Body of pancreas (tissue), 4 donors: Measurements from ENCODE around the gene DMRTB1.

Experiments used
- POLR2A ChIP-seq, 3 donors: fragments of 450-650 bp; IDR thresholded peaks; one replicate each; pipeline ENCODE4 v1.6.1; 2016; ENCODE audit warnings: antibody characterized with exemption in 3 of 3, mild to moderate bottlenecking in 2 of 3
- TF ChIP-seq, protein P1 (sequence below), 7 experiments: fragments of 450-650 bp in 4 of 7; fragments of 200-600 bp in 3 of 7; sonication (generic) in 3 of 7; IDR thresholded peaks; one replicate each; pipeline ENCODE4 v1.5.1; 2016 to 2019; ENCODE audit warnings: antibody characterized with exemption in 7 of 7

DNA sequence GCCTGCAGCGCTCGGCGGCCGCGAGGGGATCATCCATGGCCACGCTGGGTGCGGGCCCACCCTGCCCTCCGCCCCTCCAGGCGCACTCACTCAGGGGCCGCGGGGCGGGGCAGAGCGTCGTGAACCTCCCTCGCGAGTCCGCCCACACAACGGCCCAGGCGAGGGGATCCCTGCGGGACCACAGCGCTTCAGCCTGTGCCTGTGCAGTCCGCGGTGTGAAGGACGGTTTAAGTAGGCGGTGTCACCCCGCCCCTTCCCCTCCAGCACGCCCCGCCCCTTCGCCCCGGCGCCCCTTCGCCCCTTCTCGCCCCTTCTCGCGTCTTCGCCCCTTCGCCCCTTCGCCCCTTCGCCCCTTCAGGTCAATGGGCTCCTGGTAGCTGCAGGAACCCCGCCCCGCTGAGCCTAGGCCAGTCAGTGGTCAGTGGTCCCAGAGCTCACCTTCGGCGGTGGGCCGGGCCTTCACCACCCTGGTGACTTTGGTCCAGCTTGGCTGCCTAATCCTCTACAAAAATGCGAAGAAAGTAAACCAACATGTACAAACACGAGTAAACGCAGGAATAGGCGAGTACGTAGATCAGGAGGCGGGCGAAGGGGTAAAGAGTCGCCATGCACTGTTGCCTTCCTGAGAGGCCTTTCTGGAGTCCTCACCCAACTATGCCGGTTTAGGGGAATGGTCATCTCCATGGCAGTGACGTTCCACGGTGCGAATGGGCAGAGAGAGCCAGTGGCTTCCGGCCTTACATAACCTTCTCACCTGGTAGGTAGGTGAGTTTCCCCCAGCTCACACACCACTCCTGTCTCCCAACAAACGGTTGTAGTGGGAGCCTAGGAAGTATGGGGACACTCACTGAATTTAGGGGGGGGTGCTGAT, 19.6 kb upstream of the DMRTB1 start:
- TF ChIP-seq, protein P1, sequence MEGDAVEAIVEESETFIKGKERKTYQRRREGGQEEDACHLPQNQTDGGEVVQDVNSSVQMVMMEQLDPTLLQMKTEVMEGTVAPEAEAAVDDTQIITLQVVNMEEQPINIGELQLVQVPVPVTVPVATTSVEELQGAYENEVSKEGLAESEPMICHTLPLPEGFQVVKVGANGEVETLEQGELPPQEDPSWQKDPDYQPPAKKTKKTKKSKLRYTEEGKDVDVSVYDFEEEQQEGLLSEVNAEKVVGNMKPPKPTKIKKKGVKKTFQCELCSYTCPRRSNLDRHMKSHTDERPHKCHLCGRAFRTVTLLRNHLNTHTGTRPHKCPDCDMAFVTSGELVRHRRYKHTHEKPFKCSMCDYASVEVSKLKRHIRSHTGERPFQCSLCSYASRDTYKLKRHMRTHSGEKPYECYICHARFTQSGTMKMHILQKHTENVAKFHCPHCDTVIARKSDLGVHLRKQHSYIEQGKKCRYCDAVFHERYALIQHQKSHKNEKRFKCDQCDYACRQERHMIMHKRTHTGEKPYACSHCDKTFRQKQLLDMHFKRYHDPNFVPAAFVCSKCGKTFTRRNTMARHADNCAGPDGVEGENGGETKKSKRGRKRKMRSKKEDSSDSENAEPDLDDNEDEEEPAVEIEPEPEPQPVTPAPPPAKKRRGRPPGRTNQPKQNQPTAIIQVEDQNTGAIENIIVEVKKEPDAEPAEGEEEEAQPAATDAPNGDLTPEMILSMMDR (IDR thresholded peaks at IDR 0.05) = no peak
- TF ChIP-seq POLR2A (IDR thresholded peaks at IDR 0.05) = no peak
